Measurements from ENCODE around the gene ETS1. TPM values are rescaled to one million over a fixed set of nuclear protein-coding genes. Genes with fewer than 3 reads are reported as not detected.

ETS1 gene
- polyA plus RNA-seq, 2 of the 4 experiments (the other 2 are of a cell fraction), result 14.5 to 18.8 TPM

GRCh38 chr11:128598096-128598495 lies 10.7 kb upstream of the ETS1 start:
- no peak for ATAC-seq
- CTCF ChIA-PET, result no interaction called here

GRCh38 chr11:128597209-128597608 lies 9.9 kb upstream of the ETS1 start:
- H3K4me2 ChIP-seq, result no peak overlapping the region
- 79% methylated on average over 2 of the region's 2 CpGs for WGBS (ENCODE audit: missing lambda C conversion rate)
- ATAC-seq, result no peak
- no peak overlapping the region for H3K4me3 ChIP-seq
- H3K9me3 ChIP-seq, result no peaks in the 10 kb centered on the region
- ChIA-PET CTCF (no interaction called here), POLR2A (no interaction called here)
- TF ChIP-seq MAFK (IDR thresholded peaks at IDR 0.05; ENCODE audit: partially characterized antibody) (no peak), PBX3 (IDR thresholded peaks at IDR 0.05) (no peak), KDM5A (IDR thresholded peaks at IDR 0.05) (no peak), HEYL (CRISPR knock-in tag; IDR thresholded peaks at IDR 0.05) (no peak)
- TF ChIP-seq, protein P1, sequence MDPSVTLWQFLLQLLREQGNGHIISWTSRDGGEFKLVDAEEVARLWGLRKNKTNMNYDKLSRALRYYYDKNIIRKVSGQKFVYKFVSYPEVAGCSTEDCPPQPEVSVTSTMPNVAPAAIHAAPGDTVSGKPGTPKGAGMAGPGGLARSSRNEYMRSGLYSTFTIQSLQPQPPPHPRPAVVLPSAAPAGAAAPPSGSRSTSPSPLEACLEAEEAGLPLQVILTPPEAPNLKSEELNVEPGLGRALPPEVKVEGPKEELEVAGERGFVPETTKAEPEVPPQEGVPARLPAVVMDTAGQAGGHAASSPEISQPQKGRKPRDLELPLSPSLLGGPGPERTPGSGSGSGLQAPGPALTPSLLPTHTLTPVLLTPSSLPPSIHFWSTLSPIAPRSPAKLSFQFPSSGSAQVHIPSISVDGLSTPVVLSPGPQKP (IDR thresholded peaks at IDR 0.05; ENCODE audit: low read depth, low read length), result no peak
- no peaks in the 10 kb centered on the region for H3K4me1 ChIP-seq
- DNase-seq (ENCODE audit: low read depth in 1 of 2, low spot score in 1 of 2), result no peak
- no peak overlapping the region for H3K27ac ChIP-seq
- no peak for FAIRE-seq

More at GRCh38 chr11:128598096-128598495, 10.7 kb upstream of the ETS1 start:
- POLR2A ChIA-PET, result no interaction called here
- Histone ChIP-seq H3K4me2 (no peak overlapping the region), H3K27ac (no peak overlapping the region), H3K4me3 (no peak overlapping the region), H3K4me1 (no peaks in the 10 kb centered on the region), H3K9me3 (no peaks in the 10 kb centered on the region)
- no peak for TF ChIP-seq PHF8 (IDR thresholded peaks at IDR 0.05; ENCODE audit: borderline replicate concordance, low read depth)
- no peak for TF ChIP-seq HDAC2 (IDR thresholded peaks at IDR 0.05)
- no peak for TF ChIP-seq KDM5A (IDR thresholded peaks at IDR 0.05)
- no peak for TF ChIP-seq POLR2AphosphoS2 (conservative IDR thresholded peaks at IDR 0.05; ENCODE audit: low read length)
- TF ChIP-seq, protein P2, sequence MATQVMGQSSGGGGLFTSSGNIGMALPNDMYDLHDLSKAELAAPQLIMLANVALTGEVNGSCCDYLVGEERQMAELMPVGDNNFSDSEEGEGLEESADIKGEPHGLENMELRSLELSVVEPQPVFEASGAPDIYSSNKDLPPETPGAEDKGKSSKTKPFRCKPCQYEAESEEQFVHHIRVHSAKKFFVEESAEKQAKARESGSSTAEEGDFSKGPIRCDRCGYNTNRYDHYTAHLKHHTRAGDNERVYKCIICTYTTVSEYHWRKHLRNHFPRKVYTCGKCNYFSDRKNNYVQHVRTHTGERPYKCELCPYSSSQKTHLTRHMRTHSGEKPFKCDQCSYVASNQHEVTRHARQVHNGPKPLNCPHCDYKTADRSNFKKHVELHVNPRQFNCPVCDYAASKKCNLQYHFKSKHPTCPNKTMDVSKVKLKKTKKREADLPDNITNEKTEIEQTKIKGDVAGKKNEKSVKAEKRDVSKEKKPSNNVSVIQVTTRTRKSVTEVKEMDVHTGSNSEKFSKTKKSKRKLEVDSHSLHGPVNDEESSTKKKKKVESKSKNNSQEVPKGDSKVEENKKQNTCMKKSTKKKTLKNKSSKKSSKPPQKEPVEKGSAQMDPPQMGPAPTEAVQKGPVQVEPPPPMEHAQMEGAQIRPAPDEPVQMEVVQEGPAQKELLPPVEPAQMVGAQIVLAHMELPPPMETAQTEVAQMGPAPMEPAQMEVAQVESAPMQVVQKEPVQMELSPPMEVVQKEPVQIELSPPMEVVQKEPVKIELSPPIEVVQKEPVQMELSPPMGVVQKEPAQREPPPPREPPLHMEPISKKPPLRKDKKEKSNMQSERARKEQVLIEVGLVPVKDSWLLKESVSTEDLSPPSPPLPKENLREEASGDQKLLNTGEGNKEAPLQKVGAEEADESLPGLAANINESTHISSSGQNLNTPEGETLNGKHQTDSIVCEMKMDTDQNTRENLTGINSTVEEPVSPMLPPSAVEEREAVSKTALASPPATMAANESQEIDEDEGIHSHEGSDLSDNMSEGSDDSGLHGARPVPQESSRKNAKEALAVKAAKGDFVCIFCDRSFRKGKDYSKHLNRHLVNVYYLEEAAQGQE (IDR thresholded peaks at IDR 0.05), result no peak
- no peak for TF ChIP-seq ZC3H11A (IDR thresholded peaks at IDR 0.05)
- no peak for TF ChIP-seq GATA3 (IDR thresholded peaks at IDR 0.05; ENCODE audit: borderline replicate concordance)
- TF ChIP-seq NR3C1 (IDR thresholded peaks at IDR 0.05), result no peak
- TF ChIP-seq ZFP36 (IDR thresholded peaks at IDR 0.05; ENCODE audit: borderline replicate concordance, partially characterized antibody), result no peak
- no peak for TF ChIP-seq SMC3 (IDR thresholded peaks at IDR 0.05)
- DNase-seq (ENCODE audit: low read depth in 1 of 2, low spot score in 1 of 2) (no peak), FAIRE-seq (no peak)
- WGBS (ENCODE audit: missing lambda C conversion rate), result 53% methylated on average over 4 of the region's 4 CpGs

GRCh38 chr11:128596250-128596649 lies 8.9 kb upstream of the ETS1 start:
- TF ChIP-seq HEYL (CRISPR knock-in tag; IDR thresholded peaks at IDR 0.05) (no peak), RNF2 (IDR thresholded peaks at IDR 0.05; ENCODE audit: borderline replicate concordance, low read depth) (no peak), FOSL2 (IDR thresholded peaks at IDR 0.05) (no peak), FOSL2 (CRISPR knock-in tag; IDR thresholded peaks at IDR 0.05) (no peak), NPAS2 (CRISPR knock-in tag; IDR thresholded peaks at IDR 0.05; ENCODE audit: borderline replicate concordance) (no peak), PHF8 (IDR thresholded peaks at IDR 0.05; ENCODE audit: borderline replicate concordance, low read depth) (no peak), KDM5A (IDR thresholded peaks at IDR 0.05) (no peak), FOSB (CRISPR knock-in tag; IDR thresholded peaks at IDR 0.05) (no peak), CEBPB (IDR thresholded peaks at IDR 0.05) (no peak), SMC3 (IDR thresholded peaks at IDR 0.05) (no peak), EP300 (IDR thresholded peaks at IDR 0.05) (no peak), RARB (CRISPR knock-in tag; IDR thresholded peaks at IDR 0.05) (no peak), MYC (IDR thresholded peaks at IDR 0.05; ENCODE audit: borderline replicate concordance, low read length) (no peak), POLR2A (IDR thresholded peaks at IDR 0.05; ENCODE audit: low read length) (no peak), ZFP36 (IDR thresholded peaks at IDR 0.05; ENCODE audit: borderline replicate concordance, partially characterized antibody) (no peak), GATA3 (IDR thresholded peaks at IDR 0.05; ENCODE audit: borderline replicate concordance) (no peak)
- Histone ChIP-seq H3K4me2 (no peak overlapping the region), H3K4me3 (no peak overlapping the region), H3K4me1 (no peaks in the 10 kb centered on the region), H3K27ac (no peak overlapping the region), H3K9me3 (no peaks in the 10 kb centered on the region)
- ChIA-PET POLR2A (no interaction called here), CTCF (no interaction called here)
- no peak for FAIRE-seq
- DNase-seq (ENCODE audit: low read depth in 1 of 2, low spot score in 1 of 2), result no peak
- ATAC-seq, result no peak
- WGBS (ENCODE audit: missing lambda C conversion rate), result 21% methylated on average over 1 of the region's 2 CpGs

Measured in A549 (cell line).